ENCODE data around the gene EVPL. TPM values are rescaled to one million over a fixed set of nuclear protein-coding genes. Genes with fewer than 3 reads are reported as not detected.

The EVPL gene
- total and polyA plus RNA-seq, 10 of the 15 experiments (the other 5 are each of a cell fraction or from before 2014, with no cell fraction given), result 0.03 TPM; not detected in 9

DNA sequence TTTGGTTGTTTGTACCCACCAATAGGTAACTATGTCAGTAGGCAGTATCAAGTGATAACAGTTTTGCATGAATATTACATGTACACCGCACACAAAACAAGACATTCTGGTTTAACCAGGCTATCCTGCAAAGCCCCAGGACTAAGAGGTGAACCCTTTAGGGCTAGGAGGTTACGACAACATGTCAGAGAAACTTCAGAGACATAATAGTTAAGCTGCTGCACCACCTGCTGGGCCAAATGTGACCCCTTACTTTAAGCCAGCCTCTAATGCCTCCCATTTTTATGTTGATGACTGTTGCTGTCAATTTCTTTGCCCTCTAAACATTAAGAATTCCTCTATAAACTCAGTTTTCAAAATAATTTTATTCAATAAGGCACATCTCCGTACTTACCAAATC is 29.8 kb upstream of the EVPL start:
- DNase-seq (ENCODE audit: low read depth, low spot score) (no peak), ATAC-seq (no peak), FAIRE-seq (no peak)
- H3K4me2 ChIP-seq (ENCODE audit: control insufficient read depth, insufficient read depth), result no peak overlapping the region
- ChIA-PET RAD21 (ENCODE audit: unreplicated experiment) (no interaction called here), CTCF (interaction anchor here (1.1 to 2.3 kb wide), 2 partner anchors 43 to 341 kb away, joined by 3 to 8 read pairs; no protein-coding TSS in a partner anchor), POLR2A (no interaction called here), SMC1A (ENCODE audit: uncharacterized antibody, unreplicated experiment) (no interaction called here)
- no peaks in the 10 kb centered on the region for H3K79me2 ChIP-seq (ENCODE audit: control insufficient read depth, insufficient read depth, low read length)
- BruUV-seq (replicated peaks), result no TSS peak
- no peaks in the 10 kb centered on the region for H3K4me1 ChIP-seq (ENCODE audit: control insufficient read depth, insufficient read depth, low read length)
- H3K27me3 ChIP-seq (replicated peaks in 1 of 2; ENCODE audit: control insufficient read depth in 2 of 2, insufficient read depth in 2 of 2, low read length in 1 of 2), result no peaks in the 10 kb centered on the region
- no peaks in the 10 kb centered on the region for H3K9me3 ChIP-seq (replicated peaks; ENCODE audit: control insufficient read depth, insufficient read depth, low read length)
- no peak overlapping the region for H3K9ac ChIP-seq (ENCODE audit: control insufficient read depth, insufficient read depth, low read length)
- no peak overlapping the region for H3K27ac ChIP-seq (ENCODE audit: control insufficient read depth, insufficient read depth)
- H3K4me3 ChIP-seq, result no peak overlapping the region
- no peak for TF ChIP-seq E2F8 (IDR thresholded peaks at IDR 0.05; ENCODE audit: low read depth, partially characterized antibody)
- TF ChIP-seq NBN (IDR thresholded peaks at IDR 0.05), result no peak
- no peak for TF ChIP-seq CEBPB (IDR thresholded peaks at IDR 0.05; ENCODE audit: borderline replicate concordance in 1 of 2, low read depth in 2 of 2, low read length in 2 of 2)
- no peak for TF ChIP-seq BHLHE40 (IDR thresholded peaks at IDR 0.05; ENCODE audit: borderline replicate concordance in 1 of 2, low read depth in 2 of 2, low read length in 1 of 2)
- TF ChIP-seq RELA (IDR thresholded peaks at IDR 0.05; ENCODE audit: borderline replicate concordance, partially characterized antibody), result no peak
- no peak for TF ChIP-seq TARDBP (IDR thresholded peaks at IDR 0.05; ENCODE audit: borderline replicate concordance)
- no peak for TF ChIP-seq MYC (IDR thresholded peaks at IDR 0.05; ENCODE audit: insufficient read depth, insufficient read length, insufficient replicate concordance, low read length, severe bottlenecking)
- no peak for TF ChIP-seq TAF1 (IDR thresholded peaks at IDR 0.05; ENCODE audit: borderline replicate concordance, low read depth, low read length)
- 95% methylated on average over 3 of the region's 3 CpGs for WGBS (ENCODE audit: insufficient coverage, insufficient replicate concordance, low lambda C conversion rate, missing lambda C conversion rate)
- H4K20me1 ChIP-seq (ENCODE audit: control insufficient read depth, insufficient read depth), result no peaks in the 10 kb centered on the region
- H2AFZ ChIP-seq (ENCODE audit: control insufficient read depth, low read depth, low read length), result no peak overlapping the region
- peaks cover 18 to 37% of the 10 kb centered on the region in 2 experiments for H3K36me3 ChIP-seq (ENCODE audit: control insufficient read depth in 2 of 2, insufficient read depth in 2 of 2, low read length in 1 of 2)
- in situ Hi-C loops (cut with MboI) (no loop called here), intact Hi-C loops (cut with micrococcal nuclease; ENCODE audit: unreplicated experiment) (no loop called here)

Measured in GM12878 (cell line).